Central memory CD8-positive, alpha-beta T cell (primary cell): Measurements from ENCODE around the gene NRTN.

ENCODE experiments used
- ATAC-seq: fragments of 150-1000 bp; cut with Tn5 transposase; replicated peaks from 2 replicates; pipeline ENCODE4 v1.10.0; 2022; ENCODE audit warnings: mild to moderate bottlenecking, moderate FRiP score, moderate number of reproducible peaks; ENCODE audit not compliant: poor library complexity, severe bottlenecking; ENCODE audit errors: extremely low read depth
- DNase-seq, 2 donors: peaks; one replicate each; pipeline ENCODE4 v3.0.0; 2021; ENCODE audit warnings: low spot score in 2 of 2
- H3K27ac Mint-ChIP-seq: one replicate; pipeline ENCODE4 v1.8.0; 2022; ENCODE audit warnings: low read depth, mild to moderate bottlenecking, moderate library complexity, mixed read lengths
- H3K27me3 Mint-ChIP-seq: one replicate; pipeline ENCODE4 v1.8.0; 2022; ENCODE audit warnings: mixed read lengths
- H3K36me3 Mint-ChIP-seq: one replicate; pipeline ENCODE4 v1.8.0; 2022; ENCODE audit warnings: mild to moderate bottlenecking, moderate library complexity, mixed read lengths; ENCODE audit not compliant: insufficient read depth
- H3K4me1 Mint-ChIP-seq: one replicate; pipeline ENCODE4 v1.8.0; 2022; ENCODE audit warnings: mixed read lengths
- H3K4me3 Mint-ChIP-seq: one replicate; pipeline ENCODE4 v1.8.0; 2022; ENCODE audit warnings: mild to moderate bottlenecking, moderate library complexity, mixed read lengths
- H3K9me3 Mint-ChIP-seq: one replicate; pipeline ENCODE4 v1.8.0; 2022; ENCODE audit warnings: mixed read lengths

Gene NRTN

DNA sequence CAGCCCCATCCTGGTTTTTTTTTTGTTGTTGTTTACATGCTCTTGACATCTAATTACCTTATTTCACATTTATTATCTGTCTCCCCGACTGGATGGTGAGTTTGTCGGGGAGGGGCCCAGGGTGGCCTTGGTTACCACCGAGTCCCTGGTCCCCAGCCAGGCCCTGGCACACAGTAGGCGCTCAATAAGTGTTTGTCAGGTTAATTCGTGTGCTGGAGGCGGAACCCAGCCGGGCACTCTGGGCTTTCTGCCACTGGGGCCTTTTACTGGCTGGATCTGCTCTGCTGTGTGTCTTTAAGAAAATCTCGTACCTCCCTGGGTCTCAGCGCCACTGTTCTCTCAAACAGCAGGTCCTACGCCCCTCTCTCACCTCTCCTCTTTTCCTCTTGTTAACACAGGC is 4.6 kb downstream of the NRTN start:
- no peak overlapping the region for H3K27ac Mint-ChIP-seq
- no peak overlapping the region for H3K4me3 Mint-ChIP-seq
- peaks cover 10% of the 10 kb centered on the region for H3K36me3 Mint-ChIP-seq
- H3K9me3 Mint-ChIP-seq: no peaks in the 10 kb centered on the region
- peaks cover 1% of the 10 kb centered on the region for H3K27me3 Mint-ChIP-seq
- no peak for DNase-seq
- ATAC-seq: no peak
- H3K4me1 Mint-ChIP-seq: peaks cover 2% of the 10 kb centered on the region

- H3K27me3 Mint-ChIP-seq: no peaks in the 10 kb centered on the region
- DNase-seq (no peak), ATAC-seq (no peak)
- H3K4me1 Mint-ChIP-seq: no peaks in the 10 kb centered on the region
- no peak overlapping the region for H3K27ac Mint-ChIP-seq
- no peaks in the 10 kb centered on the region for H3K9me3 Mint-ChIP-seq
- peaks cover 7% of the 10 kb centered on the region for H3K36me3 Mint-ChIP-seq
- H3K4me3 Mint-ChIP-seq: no peak overlapping the region
These were observed 6.2 kb downstream of the NRTN start for GRCh38 chr19:5811117-5811516.

DNA sequence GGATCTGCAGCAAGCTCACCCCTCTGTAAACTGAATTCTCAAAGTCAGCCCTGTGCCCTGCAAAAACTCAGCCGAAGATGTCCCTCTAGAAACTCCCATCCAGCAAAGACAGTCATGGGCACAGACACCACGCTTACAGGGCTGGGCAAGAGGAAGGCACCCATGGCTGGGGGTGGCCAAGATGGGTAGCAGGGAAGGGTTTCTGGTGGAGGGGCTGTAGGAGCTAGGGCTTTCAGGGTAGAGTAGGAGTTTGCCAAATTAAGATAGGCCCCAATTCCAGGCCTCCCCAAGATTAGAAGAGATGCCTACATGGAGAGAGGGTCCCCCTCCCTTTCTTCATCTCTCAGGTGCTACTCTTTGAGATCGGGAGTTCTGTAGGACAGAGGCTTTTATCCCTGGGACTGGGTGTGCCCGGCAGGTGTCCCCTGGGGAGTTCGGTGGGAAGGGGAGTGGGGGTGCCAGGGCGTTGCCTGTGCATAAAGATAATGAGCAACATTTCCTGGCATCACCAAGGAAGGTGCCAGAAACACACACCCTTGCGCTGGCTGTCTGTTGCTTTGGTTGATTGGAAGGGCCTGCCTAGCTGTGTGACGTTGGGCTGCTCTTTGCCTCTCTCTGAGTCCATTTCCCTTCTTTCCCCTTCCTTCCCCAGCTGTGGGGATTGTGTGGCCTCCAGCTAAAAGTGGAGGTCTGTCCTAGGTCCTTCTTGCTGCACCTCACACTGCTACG is 9.4 kb downstream of the NRTN start:
- Mint-ChIP-seq H3K36me3 (no peaks in the 10 kb centered on the region), H3K4me3 (no peak overlapping the region), H3K27me3 (peaks cover 18% of the 10 kb centered on the region), H3K4me1 (no peaks in the 10 kb centered on the region), H3K9me3 (no peaks in the 10 kb centered on the region), H3K27ac (no peak overlapping the region)
- ATAC-seq (no peak), DNase-seq (no peak)

GRCh38 chr19:5814852-5815246 is 10.0 kb downstream of the NRTN start:
- peaks cover 18% of the 10 kb centered on the region for H3K27me3 Mint-ChIP-seq
- DNase-seq: no peak
- no peaks in the 10 kb centered on the region for H3K9me3 Mint-ChIP-seq
- H3K36me3 Mint-ChIP-seq: no peaks in the 10 kb centered on the region
- no peak overlapping the region for H3K4me3 Mint-ChIP-seq
- ATAC-seq: no peak
- H3K4me1 Mint-ChIP-seq: no peaks in the 10 kb centered on the region
- no peak overlapping the region for H3K27ac Mint-ChIP-seq

DNA sequence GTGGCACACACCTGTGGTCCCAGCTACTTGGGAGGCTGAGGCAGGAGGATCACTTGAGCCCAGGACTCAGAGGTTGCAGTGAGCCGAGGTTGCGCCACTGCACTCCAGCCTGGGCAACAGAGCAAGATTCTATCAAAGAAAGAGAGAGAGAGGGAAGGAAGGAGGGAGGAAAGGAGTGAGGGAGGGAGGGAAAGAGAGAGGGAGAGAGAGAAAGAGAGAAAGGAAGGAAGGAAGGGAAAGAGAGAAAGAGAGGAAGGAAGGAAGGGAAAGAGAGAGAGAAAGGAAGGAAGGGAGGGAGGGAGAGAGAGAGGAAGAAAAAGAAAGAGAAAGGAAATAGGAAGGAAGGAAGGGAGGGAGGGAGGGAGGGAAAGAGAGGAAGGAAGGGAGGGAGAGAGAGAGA is 12.4 kb downstream of the NRTN start:
- DNase-seq (no peak), ATAC-seq (no peak)
- Mint-ChIP-seq H3K36me3 (peaks cover 2% of the 10 kb centered on the region), H3K4me1 (no peaks in the 10 kb centered on the region), H3K4me3 (no peak overlapping the region), H3K27ac (no peak overlapping the region), H3K9me3 (no peaks in the 10 kb centered on the region), H3K27me3 (peaks cover 28% of the 10 kb centered on the region)

DNA sequence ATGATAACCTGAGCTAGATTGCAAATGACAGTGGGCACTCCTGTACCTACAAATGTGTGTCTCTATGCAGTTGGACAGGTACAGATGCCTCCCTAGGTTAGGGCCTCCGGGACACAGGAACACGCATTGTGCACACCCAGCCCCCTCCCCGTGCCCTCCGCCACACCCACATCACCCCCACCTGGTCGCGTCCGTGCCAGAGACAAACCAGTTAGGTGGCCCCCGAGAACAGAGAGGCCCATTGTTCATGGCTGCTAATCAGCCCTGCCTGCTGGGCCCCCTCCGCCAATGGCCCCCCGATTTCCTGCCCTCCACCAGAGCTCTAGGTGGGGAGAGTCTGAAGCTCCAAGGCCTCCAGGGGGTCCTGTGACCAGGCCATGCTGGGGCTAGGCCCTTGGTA is 13.7 kb downstream of the NRTN start:
- peaks cover 2% of the 10 kb centered on the region for H3K36me3 Mint-ChIP-seq
- H3K9me3 Mint-ChIP-seq: no peaks in the 10 kb centered on the region
- DNase-seq (no peak), ATAC-seq (no peak)
- peaks cover 28% of the 10 kb centered on the region for H3K27me3 Mint-ChIP-seq
- H3K27ac Mint-ChIP-seq: no peak overlapping the region
- H3K4me1 Mint-ChIP-seq: no peaks in the 10 kb centered on the region
- H3K4me3 Mint-ChIP-seq: no peak overlapping the region

DNA sequence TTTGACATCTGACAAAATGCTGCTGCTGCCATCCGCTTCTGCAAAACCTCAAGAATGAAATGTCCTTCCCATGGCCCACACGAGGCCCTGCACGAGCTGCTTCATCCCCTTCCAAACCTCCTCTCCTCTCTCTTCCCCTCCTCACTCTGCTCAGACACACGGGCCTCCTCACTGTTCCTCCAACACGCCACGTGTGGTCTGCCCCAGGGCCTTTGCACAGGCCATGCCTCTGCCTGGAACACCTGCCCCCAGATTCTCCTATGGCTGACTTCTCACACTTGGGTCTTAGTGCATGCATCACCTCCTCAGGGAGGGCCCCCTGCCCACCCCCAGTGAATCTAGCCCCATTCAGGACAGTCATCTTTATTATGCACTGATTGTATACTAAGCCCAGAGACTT is 15.9 kb downstream of the NRTN start:
- H3K27ac Mint-ChIP-seq: no peak overlapping the region

GRCh38 chr19:5821521-5822180 is 16.8 kb downstream of the NRTN start:
- Mint-ChIP-seq H3K27me3 (peaks cover 23% of the 10 kb centered on the region), H3K27ac (no peak overlapping the region)

More for the DNA sequence above, 15.9 kb downstream of the NRTN start:
- Mint-ChIP-seq H3K4me1 (no peaks in the 10 kb centered on the region), H3K4me3 (no peak overlapping the region), H3K9me3 (no peaks in the 10 kb centered on the region), H3K36me3 (peaks cover 2% of the 10 kb centered on the region), H3K27me3 (peaks cover 28% of the 10 kb centered on the region)
- no peak for DNase-seq
- ATAC-seq: no peak

GRCh38 chr19:5822181-5822844 is 17.4 kb downstream of the NRTN start:
- Mint-ChIP-seq H3K4me1 (peaks cover 5% of the 10 kb centered on the region), H3K36me3 (peaks cover 7% of the 10 kb centered on the region), H3K27me3 (peaks cover 16% of the 10 kb centered on the region), H3K27ac (no peak overlapping the region), H3K4me3 (no peak overlapping the region), H3K9me3 (peaks cover 5% of the 10 kb centered on the region)
- ATAC-seq (no peak), DNase-seq (no peak)

More at GRCh38 chr19:5821521-5822180, 16.8 kb downstream of the NRTN start:
- no peak for DNase-seq
- Mint-ChIP-seq H3K9me3 (no peaks in the 10 kb centered on the region), H3K4me1 (no peaks in the 10 kb centered on the region), H3K4me3 (no peak overlapping the region), H3K36me3 (peaks cover 4% of the 10 kb centered on the region)
- no peak for ATAC-seq

DNA sequence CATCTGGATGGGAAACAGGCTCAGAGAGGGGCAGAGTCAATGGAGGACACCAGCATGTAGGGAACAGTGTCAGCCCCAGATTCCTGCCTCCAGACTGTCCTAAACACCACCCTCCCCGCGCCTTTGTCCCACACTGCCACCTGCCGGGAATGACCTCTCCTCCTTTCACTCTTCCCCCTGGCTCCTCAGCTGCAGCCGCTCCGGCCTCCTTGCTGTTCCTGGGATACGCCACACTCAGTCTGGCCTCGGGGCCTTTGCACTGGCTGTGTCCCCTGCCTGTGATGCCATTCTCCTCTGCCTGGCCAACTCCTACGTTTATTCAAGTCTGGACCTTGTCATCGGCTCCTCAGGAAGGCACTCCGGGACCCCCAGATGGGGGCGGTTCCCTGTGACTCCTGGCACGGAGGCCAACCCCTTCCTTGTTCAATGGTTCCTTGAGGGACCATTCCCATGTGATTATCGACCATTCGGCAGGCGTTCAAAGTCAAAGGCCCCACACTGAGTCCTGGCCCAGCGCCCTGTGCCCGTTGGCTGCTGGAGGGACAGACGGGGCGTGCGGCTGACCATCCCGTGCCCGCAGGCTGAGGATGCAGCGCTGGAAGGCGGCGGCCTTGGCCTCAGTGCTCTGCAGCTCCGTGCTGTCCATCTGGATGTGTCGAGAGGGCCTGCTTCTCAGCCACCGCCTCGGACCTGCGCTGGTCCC is 18.9 kb downstream of the NRTN start:
- no peak overlapping the region for H3K27ac Mint-ChIP-seq
- H3K27me3 Mint-ChIP-seq: peaks cover 10% of the 10 kb centered on the region

DNA sequence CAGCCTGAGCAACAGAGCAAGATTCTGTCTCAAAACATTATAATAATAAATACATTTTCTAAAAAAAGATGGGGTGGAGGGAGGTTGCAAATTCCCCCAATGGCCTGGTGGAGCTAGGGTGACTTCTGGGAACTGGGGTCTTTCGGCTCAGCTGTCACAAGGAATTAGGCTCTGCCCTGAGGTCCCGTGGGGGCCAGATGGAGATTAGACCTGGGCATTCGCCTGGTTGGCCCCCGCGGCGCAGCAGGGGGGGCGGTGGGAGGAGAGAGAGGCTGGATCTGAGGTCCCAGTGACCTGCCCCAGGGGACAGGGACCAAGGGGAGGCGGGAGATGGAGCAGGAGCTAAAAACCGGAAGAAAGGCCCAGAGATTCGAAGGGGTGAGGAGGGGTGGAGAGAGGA is 19.9 kb downstream of the NRTN start:
- Mint-ChIP-seq H3K36me3 (peaks cover 13% of the 10 kb centered on the region), H3K27me3 (peaks cover 10% of the 10 kb centered on the region), H3K4me3 (no peak overlapping the region), H3K9me3 (peaks cover 5% of the 10 kb centered on the region), H3K4me1 (peaks cover 16% of the 10 kb centered on the region), H3K27ac (no peak overlapping the region)
- no peak for DNase-seq
- no peak for ATAC-seq

More for the DNA sequence above, 18.9 kb downstream of the NRTN start:
- peaks cover 13% of the 10 kb centered on the region for H3K36me3 Mint-ChIP-seq
- peaks cover 5% of the 10 kb centered on the region for H3K9me3 Mint-ChIP-seq
- no peak for DNase-seq
- peaks cover 14% of the 10 kb centered on the region for H3K4me1 Mint-ChIP-seq
- H3K4me3 Mint-ChIP-seq: no peak overlapping the region
- ATAC-seq: no peak

GRCh38 chr19:5825178-5825577 is 20.3 kb downstream of the NRTN start:
- H3K9me3 Mint-ChIP-seq: peaks cover 5% of the 10 kb centered on the region
- H3K27me3 Mint-ChIP-seq: peaks cover 10% of the 10 kb centered on the region
- no peak overlapping the region for H3K4me3 Mint-ChIP-seq
- ATAC-seq (no peak), DNase-seq (no peak)
- peaks cover 13% of the 10 kb centered on the region for H3K36me3 Mint-ChIP-seq
- H3K27ac Mint-ChIP-seq: no peak overlapping the region
- peaks cover 16% of the 10 kb centered on the region for H3K4me1 Mint-ChIP-seq
